Spleen (tissue), 11 donors: ENCODE measurements around the gene FZD2. TPM values are rescaled to one million over a fixed set of nuclear protein-coding genes. Genes with fewer than 3 reads are reported as not detected.

Experiments used
- DNase-seq: peaks from one replicate; pipeline ENCODE4 v3.0.0-alpha.2; 2020
- H3K27ac ChIP-seq, 8 donors: fragments of 200-600 bp; sonication (generic) in 7 of 8; 1 replicate in 4 of 8; 2 replicates in 4 of 8; pipeline versions ENCODE4 v1.5.0 to v1.8.0; 2016 to 2021; ENCODE audit warnings: inconsistent platforms in 4 of 8, mild to moderate bottlenecking in 4 of 8, moderate library complexity in 1 of 8
- H3K27me3 ChIP-seq, 7 donors: fragments of 200-600 bp; sonication (generic) in 6 of 7; replicated peaks in 1 of 7; 1 replicate in 4 of 7; 2 replicates in 3 of 7; pipeline versions ENCODE4 v1.5.0 to v1.8.0; 2016 to 2021; ENCODE audit warnings: inconsistent platforms in 3 of 7, mild to moderate bottlenecking in 1 of 7
- H3K36me3 ChIP-seq, 6 donors: fragments of 200-600 bp; sonication (generic) in 5 of 6; 1 replicate in 4 of 6; 2 replicates in 2 of 6; pipeline versions ENCODE4 v1.5.0 to v1.8.0; 2016 to 2021; ENCODE audit warnings: inconsistent platforms in 2 of 6
- H3K4me1 ChIP-seq, 6 donors: fragments of 200-600 bp; sonication (generic) in 5 of 6; 1 replicate in 3 of 6; 2 replicates in 3 of 6; pipeline versions ENCODE4 v1.5.0 to v1.8.0; 2016 to 2021; ENCODE audit warnings: inconsistent platforms in 3 of 6
- H3K4me3 ChIP-seq, 8 donors: fragments of 200-600 bp; sonication (generic) in 7 of 8; 1 replicate in 4 of 8; 2 replicates in 4 of 8; pipeline versions ENCODE4 v1.5.0 to v1.8.0; 2016 to 2021; ENCODE audit warnings: inconsistent platforms in 4 of 8, mild to moderate bottlenecking in 4 of 8, moderate library complexity in 2 of 8
- H3K9me3 ChIP-seq, 8 donors: fragments of 200-600 bp; sonication (generic) in 7 of 8; 1 replicate in 4 of 8; 2 replicates in 4 of 8; pipeline versions ENCODE4 v1.5.0 to v1.8.0; 2016 to 2021; ENCODE audit warnings: inconsistent platforms in 4 of 8
- CTCF ChIP-seq, 11 experiments: fragments of 200-600 bp in 7 of 11; fragments of 450-650 bp in 4 of 11; sonication (generic) in 4 of 11; IDR thresholded peaks in 8 of 11; conservative IDR thresholded peaks in 3 of 11; 1 replicate in 7 of 11; 2 replicates in 4 of 11; pipeline versions ENCODE4 v1.4.0 to v1.8.0; 2016 to 2021; ENCODE audit warnings: antibody characterized with exemption in 11 of 11, inconsistent platforms in 4 of 11, mild to moderate bottlenecking in 1 of 11
- POLR2A ChIP-seq, 3 donors: fragments of 450-650 bp; IDR thresholded peaks; one replicate each; pipeline ENCODE4 v1.5.1; 2017; ENCODE audit warnings: antibody characterized with exemption in 3 of 3, mild to moderate bottlenecking in 1 of 3
- POLR2AphosphoS5 ChIP-seq, 3 donors: sonication (generic); formaldehyde crosslinking; IDR thresholded peaks; one replicate each; pipeline ENCODE4 v1.5.1; 2017; ENCODE audit warnings: antibody characterized with exemption in 3 of 3
- WGBS, 5 donors: extraction: QIAGEN DNeasy Blood & Tissue Kit in 3 of 5; methylation state at CpG; one replicate each; pipeline versions ENCODE4 v1.1.5 to v1.1.7; 2013 to 2018; 5-methylcytosine and 5-hydroxymethylcytosine counted together
- intact Hi-C: fragments of 100-400 bp; cut with DNase I; formaldehyde crosslinking; loops from one replicate; pipeline ENCODE4 v1.15.0; 2023; ENCODE audit warnings: low total_unique reads
- polyA plus RNA-seq, 3 donors: library from polyadenylated mRNA; stranded (reverse); fragments of 200-250 nt; gene quantifications; one replicate each; pipeline ENCODE4 v1.2.1, GENCODE V29; 2013
- total RNA-seq, 7 donors: library from RNA; depleted of rRNA in 3 of 7; stranded (reverse); fragments of >200 nt in 3 of 7; fragmentation: NEBNext Ultra II Directional in 4 of 7; extraction: Animal tissue kit (Norgen Biotek cat#: 25700) in 4 of 7; gene quantifications; one replicate each; pipeline versions ENCODE4 v1.1.0 to v1.2.1, GENCODE V29; 2016 to 2021
- donor health status: healthy with polysubstance abuse.
- donor health status: DM: no; HTN: no; CAD: no; lungs with moderate emphysema.
- donor health status: DM: no; HTN: no; CAD: no.
- donor health status: Bipolar disorder and iron deficiency.
- donor health status: healthy.
- donor health status: DM: no; HTN: no; CAD: no.
- donor health status: DM: yes; HTN: yes; CAD: no.

FZD2 gene
- total and polyA plus RNA-seq, 10 donors: 1.2 to 6.0 (median 2.9) TPM

GRCh38 chr17:44599298-44600175 lies 42.3 kb downstream of the FZD2 start:
- TF ChIP-seq CTCF (IDR thresholded peaks at IDR 0.05 in 8 of 11, conservative IDR thresholded peaks at IDR 0.05 in 3 of 11): no peak
- no peak for TF ChIP-seq POLR2AphosphoS5 (IDR thresholded peaks at IDR 0.05)
- no peak for TF ChIP-seq POLR2A (IDR thresholded peaks at IDR 0.05)
- peaks cover 0 to 56% (median 0%) of the 10 kb centered on the region in 7 donors for H3K27me3 ChIP-seq
- no peak overlapping the region for H3K4me3 ChIP-seq
- H3K36me3 ChIP-seq: no peaks in the 10 kb centered on the region
- H3K9me3 ChIP-seq: no peaks in the 10 kb centered on the region
- H3K27ac ChIP-seq: no peak overlapping the region
- DNase-seq: no peak
- 66 to 82% (median 76%) methylated on average over 9 of the region's 9 CpGs for WGBS, 5 donors
- H3K4me1 ChIP-seq: no peaks in the 10 kb centered on the region
- intact Hi-C loops: no loop called here

GRCh38 chr17:44601539-44601938 lies 44.3 kb downstream of the FZD2 start:
- peaks cover 0 to 42% (median 0%) of the 10 kb centered on the region in 7 donors for H3K27me3 ChIP-seq
- no peak for DNase-seq
- no peak overlapping the region for H3K4me3 ChIP-seq
- no peak overlapping the region for H3K27ac ChIP-seq
- TF ChIP-seq CTCF (IDR thresholded peaks at IDR 0.05 in 8 of 11, conservative IDR thresholded peaks at IDR 0.05 in 3 of 11) (no peak), POLR2AphosphoS5 (IDR thresholded peaks at IDR 0.05) (no peak), POLR2A (IDR thresholded peaks at IDR 0.05) (no peak)
- no peaks in the 10 kb centered on the region for H3K36me3 ChIP-seq
- intact Hi-C loops: no loop called here
- WGBS, 5 donors: 49 to 76% (median 60%) methylated on average over 12 to 15 of the region's 15 CpGs
- no peaks in the 10 kb centered on the region for H3K9me3 ChIP-seq
- no peaks in the 10 kb centered on the region for H3K4me1 ChIP-seq

- H3K4me3 ChIP-seq: no peak overlapping the region
- 47 to 64% (median 57%) methylated on average over 8 to 9 of the region's 9 CpGs for WGBS, 5 donors
- no peak for TF ChIP-seq POLR2A (IDR thresholded peaks at IDR 0.05)
- TF ChIP-seq CTCF (IDR thresholded peaks at IDR 0.05 in 8 of 11, conservative IDR thresholded peaks at IDR 0.05 in 3 of 11): no peak
- TF ChIP-seq POLR2AphosphoS5 (IDR thresholded peaks at IDR 0.05): no peak
- no peaks in the 10 kb centered on the region for H3K36me3 ChIP-seq
- H3K4me1 ChIP-seq: no peaks in the 10 kb centered on the region
- no peak for DNase-seq
- H3K27me3 ChIP-seq: peaks cover 0 to 38% (median 0%) of the 10 kb centered on the region in 7 donors
- intact Hi-C loops: no loop called here
- H3K27ac ChIP-seq: no peak overlapping the region
- no peaks in the 10 kb centered on the region for H3K9me3 ChIP-seq
These were observed 44.7 kb downstream of the FZD2 start for GRCh38 chr17:44601973-44602372.

GRCh38 chr17:44602390-44602789 lies 45.1 kb downstream of the FZD2 start:
- intact Hi-C loops: no loop called here
- no peak for TF ChIP-seq CTCF (IDR thresholded peaks at IDR 0.05 in 8 of 11, conservative IDR thresholded peaks at IDR 0.05 in 3 of 11)
- no peak for TF ChIP-seq POLR2AphosphoS5 (IDR thresholded peaks at IDR 0.05)
- TF ChIP-seq POLR2A (IDR thresholded peaks at IDR 0.05): no peak
- DNase-seq: no peak
- H3K4me1 ChIP-seq: no peaks in the 10 kb centered on the region
- WGBS, 5 donors: 49 to 60% (median 57%) methylated on average over 6 of the region's 6 CpGs
- H3K27ac ChIP-seq: no peak overlapping the region
- no peaks in the 10 kb centered on the region for H3K9me3 ChIP-seq
- H3K27me3 ChIP-seq: peaks cover 0 to 37% (median 0%) of the 10 kb centered on the region in 7 donors
- no peak overlapping the region for H3K4me3 ChIP-seq
- no peaks in the 10 kb centered on the region for H3K36me3 ChIP-seq
